SK-N-MC (cell line): ENCODE measurements around the gene PSORS1C1.

ENCODE experiments used
- EZH2 ChIP-seq: fragments of 200-600 bp; sonication (generic); IDR thresholded peaks from one replicate; pipeline ENCODE4 v1.6.1; 2017; ENCODE audit warnings: antibody characterized with exemption
- POLR2AphosphoS5 ChIP-seq: IDR thresholded peaks from 2 replicates; pipeline ENCODE4 v1.6.1; 2012; ENCODE audit warnings: mild to moderate bottlenecking, low read depth, low read length, borderline replicate concordance

DNA sequence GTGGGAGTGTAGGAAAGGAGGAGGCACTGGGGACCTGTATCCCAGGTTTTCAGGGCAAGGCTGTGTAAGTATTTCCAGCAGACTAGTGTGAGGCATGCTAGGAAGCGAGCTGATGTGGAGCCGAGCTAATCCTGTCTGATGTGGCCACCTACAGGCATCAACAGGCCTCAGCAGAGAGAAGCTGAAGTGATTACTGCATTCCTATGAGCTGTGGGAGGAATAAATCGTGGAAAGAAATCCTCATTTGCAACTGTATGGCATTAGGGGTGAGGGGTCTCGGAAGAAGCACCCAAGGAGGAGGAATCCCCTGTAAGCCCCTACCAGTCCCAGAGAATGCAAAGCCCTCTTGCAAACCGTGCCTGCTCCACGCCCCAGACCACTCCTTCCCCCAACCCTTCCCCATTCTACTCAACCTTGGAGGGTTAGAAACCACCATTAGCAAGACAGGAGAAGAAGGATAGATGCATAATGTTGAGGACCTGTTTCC lies 43.8 kb upstream of the PSORS1C1 start:
- no peak for TF ChIP-seq POLR2AphosphoS5
- TF ChIP-seq EZH2 = no peak
